ENCODE data around the gene MAD1L1.

Gene MAD1L1

DNA sequence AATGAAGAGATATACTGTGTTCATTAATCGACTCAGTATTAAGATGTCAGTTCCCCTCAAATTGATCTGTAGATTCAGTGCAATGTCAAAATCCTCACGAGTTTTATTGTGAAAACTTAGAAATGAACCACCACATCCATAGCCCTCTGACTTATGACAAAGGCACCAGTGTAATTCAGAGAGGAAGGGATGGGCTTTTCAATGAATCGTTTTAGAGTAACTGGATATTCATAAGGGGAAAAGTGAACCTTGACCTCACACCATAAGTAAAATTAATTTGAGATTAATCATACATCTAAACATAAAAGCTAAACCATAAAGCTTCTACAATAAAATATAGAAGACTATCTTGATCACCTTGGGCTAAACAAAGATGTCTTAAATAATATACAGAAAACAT lies 434.6 kb downstream of the MAD1L1 start:
- no peak for DNase-seq

DNA sequence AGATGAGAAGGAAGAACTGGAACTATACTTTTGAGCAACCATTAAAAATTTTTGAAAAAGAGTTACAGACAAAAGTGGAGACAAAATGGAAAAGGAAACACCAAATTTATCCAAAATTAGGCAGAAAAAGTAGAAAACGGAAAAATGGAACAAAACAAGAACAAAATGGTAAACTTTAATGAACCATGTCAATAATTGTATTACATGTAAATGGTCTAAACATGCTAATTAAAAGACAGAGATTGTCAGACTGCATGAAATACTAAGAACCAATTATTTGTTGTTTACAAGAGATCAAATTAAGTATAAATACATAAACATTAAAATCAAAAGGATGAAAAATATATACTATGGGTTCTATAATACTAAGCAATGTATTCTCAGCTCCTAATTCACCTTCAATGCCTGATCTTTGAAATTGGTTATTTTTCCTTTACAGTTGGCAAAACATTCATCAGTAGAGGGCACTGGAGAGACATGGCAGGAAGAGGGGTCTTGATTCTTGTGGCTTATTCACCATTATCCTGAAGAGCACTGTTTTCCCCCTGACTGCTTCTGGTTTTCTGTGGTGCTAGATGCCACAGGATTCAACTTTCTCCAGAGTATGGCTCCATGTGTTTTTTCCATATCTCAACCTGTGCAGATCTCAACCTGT lies 437.7 kb downstream of the MAD1L1 start:
- no peak for DNase-seq

DNA sequence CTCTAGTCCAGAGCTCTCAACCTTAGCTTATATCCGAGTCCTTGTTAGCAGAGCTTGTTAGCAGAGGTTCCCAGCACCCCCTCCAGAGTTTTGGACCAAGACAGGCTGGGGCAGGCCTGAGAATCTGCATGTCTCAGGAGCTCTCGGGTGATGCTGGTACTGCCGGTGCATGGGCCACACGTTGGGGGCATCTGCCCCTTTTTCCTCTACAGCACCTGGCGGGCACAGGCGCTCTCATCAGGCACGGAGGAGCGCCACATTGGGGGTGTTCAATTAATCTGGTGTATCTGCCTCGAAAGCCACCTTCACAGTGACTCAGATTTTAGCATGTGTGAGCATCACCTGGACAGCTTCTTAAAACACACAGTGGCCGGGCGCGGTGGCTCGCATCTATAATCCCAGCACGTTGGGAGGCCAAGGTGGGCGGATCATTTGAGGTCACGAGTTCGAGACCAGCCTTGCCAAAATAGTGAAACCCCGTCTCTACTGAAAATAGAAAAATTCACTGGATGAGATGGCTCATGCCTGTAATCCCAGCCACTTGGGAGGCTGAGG lies 445.0 kb downstream of the MAD1L1 start:
- DNase-seq, result no peak

DNA sequence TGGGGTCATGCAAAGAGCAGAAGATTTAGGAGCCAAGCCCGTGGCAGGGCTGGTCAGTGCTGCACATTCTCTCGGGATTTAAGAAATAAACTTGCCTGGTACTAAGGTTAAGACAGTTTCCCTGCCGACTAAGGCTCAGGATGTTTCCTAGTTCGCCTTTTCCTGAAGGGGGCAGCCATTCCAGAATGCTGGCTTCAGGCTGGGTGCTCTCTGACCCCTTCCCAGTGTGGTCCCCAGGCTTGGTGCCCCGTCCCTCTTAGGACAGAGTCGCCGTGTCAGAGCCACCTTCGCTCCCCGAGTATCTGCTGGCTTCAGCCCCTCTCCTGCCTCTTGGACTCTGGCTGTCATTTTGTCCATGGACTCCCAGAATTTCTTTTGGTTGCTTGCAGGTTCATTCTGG lies 445.5 kb downstream of the MAD1L1 start:
- DNase-seq, result no peak

DNA sequence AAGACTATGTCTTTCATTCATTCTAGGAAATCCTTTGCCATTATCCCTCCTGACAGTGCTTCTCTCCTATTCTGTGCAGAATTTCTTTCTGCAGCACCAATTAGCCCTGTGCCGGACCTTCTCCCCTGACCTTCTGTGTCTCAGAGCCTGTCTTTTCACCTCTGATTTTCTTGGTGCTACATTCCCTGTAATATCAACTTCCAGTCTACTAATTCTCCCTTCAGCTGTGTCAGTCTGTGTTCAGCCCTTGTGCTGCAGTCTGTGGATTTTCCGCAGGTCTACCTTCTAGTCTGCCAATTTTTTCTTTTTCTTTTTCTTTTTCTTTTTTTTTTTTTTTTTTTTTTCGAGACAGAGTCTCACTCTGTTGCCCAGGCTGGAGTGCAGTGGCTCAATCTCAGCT lies 446.9 kb downstream of the MAD1L1 start:
- no peak for DNase-seq

DNA sequence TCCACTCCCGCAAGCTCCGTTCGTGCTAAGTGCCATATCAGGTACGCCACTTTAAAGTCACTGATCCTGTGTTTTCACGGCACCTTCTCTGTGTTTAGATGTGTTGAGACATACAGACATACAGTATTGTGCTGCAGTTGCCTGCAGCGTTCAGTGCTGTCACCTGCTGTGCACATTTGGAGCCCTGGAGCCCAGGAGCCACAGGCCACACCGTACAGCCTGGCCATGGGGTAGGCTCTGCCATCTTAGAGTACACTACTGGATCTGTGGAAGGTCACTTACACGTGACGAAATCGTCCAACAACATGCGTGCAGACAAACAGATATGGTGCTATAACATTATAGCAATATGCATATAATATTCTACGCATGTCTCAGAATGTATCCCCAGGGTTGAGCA lies 451.4 kb downstream of the MAD1L1 start:
- no peak for DNase-seq

DNA sequence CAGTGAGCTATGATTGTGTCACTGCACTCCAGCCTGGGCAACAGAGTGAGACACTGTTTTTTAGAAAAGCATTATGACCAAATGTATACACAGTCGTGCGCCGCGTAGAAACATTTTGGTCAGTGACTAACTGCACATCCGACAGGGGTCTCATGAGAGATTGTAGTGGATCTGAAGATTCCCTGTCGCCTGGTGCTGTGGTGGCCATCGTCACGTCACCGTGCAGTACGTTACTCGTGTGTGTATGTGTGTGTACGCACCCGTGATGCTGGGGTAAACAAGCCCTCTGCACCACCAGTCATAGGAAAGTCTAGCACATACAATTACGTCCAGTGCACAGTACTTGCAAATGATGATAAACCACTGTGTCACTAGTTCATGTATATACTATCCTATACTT lies 453.3 kb downstream of the MAD1L1 start:
- DNase-seq, result no peak

DNA sequence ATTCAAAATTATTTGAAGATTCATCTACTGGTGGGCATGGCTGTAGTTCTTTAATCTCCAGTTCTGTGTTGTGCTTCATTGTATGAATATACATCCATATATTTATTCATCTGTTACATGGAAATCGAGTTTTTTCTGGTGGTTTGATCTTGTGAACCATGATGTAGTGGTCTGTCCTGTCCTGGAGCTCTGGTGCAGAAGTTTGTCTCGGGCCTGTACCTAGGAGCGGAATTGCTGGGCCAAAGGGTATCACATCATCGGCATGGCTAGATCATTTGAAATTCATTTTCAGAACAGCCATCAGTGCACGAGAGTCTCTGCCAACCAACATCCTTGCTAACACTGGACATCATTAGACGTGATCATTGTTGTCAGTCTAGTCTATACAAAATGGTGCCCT lies 455.6 kb downstream of the MAD1L1 start:
- DNase-seq, result no peak

DNA sequence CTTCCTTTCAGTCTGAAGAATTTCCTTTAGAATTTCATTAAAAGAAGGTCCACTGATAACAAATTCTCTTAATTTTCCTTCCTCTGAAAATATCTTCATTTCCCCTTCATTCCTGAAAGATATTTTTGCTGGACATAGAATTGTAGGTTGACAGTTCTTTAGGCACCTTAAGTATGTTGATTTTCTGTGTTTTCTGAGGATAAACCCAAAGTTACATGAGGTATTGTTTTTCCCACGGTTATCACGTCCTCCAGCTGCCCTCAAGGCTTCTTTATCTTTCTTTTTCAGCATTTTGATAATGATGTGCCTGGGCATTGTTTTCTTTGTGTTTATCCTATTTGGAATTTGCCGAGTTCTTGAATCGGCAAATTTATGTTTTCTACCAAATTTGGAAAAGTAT lies 457.4 kb downstream of the MAD1L1 start:
- DNase-seq, result no peak

DNA sequence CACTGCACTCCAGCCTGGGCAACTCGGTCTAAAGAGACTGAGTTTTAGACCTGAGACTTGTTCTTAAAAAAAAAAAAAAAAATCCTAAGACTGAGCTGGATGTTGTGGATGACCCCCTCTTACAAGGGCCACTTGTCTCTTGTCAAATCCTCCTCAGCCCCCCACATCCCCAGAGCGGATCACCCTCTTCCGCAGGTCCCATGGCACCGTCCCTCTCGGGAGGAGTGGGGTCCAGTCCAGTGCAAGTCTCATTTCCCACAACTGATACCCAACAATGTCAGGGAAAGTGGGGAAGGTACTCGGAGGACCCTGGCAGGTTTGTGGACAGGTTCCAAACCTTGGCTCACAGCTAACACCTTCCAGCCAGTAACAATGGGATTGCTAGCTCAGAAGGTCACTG lies 462.4 kb downstream of the MAD1L1 start:
- no peak for DNase-seq

DNA sequence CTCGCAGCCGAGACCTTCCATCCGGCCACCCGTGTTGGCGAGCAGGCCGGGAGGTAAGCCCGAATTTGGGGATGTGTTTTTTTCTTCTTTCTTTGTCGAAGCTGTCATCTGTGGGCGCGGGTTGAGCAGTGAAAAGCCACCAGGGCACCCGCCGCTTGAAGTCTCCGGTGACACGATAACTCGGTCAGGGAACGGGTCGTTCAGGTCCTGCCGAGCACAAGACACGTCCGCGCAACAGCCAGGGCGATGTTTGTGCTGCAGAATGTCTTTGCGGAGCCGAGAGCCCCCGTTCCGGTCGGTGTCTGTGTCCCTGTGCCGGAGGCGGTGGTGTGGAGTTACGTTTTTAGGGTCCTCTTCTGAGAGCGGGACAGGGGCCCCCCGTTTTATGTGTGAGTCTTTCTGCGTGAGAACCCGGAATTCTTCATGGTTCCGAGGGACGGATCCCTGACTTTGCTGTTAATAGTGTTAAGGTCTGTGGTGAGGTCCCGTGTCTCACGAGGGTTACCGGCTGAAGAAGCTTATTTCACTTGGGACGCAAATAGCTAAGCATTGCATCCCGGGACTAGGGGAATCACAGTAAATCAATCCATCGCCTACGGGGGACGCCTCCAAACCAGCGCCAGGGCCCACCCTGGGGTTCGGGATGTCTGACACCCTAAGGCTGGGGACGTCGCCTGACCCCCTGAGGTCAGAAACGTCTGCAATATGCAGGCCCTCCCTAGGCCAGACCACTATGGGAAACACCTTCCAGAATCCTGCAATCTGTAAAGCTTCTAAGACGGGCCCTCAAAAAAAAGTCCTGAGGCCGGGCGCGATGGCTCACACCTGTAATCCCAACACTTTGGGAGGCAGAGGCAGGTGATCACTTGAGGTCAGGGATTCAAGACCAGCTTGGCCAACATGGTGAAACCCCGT lies 463.2 kb downstream of the MAD1L1 start:
- no peak for DNase-seq

DNA sequence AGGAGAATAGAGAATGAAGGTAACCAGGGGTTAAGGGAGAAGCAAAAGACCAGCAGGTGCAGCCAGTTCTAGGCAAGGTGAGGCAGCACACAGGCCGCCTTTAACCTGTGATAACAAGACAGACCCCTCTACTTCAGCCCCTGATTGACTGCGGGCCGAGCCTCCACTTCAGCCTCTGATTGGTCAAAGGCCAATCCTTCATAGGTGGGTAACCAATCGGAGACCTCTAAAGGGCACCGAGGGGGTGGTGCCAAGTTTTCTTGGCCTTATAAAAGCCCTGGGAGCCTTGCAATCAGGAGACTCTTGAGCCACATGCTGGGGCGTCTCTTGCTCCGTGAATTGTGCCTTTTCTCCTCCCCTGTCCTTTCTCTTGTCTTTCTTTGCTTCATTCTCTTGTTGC lies 463.9 kb downstream of the MAD1L1 start:
- DNase-seq, result no peak

DNA sequence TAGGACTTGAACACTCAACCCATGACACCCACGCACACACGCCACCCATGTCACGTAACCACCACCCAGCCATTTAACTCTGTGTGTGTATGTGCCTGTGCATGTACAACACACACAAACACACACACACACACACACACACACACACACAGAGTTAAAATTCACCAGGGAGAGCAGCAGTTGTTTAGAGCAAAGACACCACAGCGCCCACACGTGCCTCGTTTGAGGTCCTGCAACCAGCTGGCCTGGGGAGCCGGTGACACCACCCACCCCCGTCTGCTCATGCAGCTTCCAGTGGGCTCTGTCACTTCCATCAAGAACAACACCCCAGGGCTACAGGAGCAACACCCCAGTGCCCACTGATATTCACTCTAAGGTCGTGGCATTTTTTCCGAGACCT lies 465.2 kb downstream of the MAD1L1 start:
- no peak for DNase-seq
